ENCODE measurements around the gene CXCL13. TPM values are rescaled to one million over a fixed set of nuclear protein-coding genes. Genes with fewer than 3 reads are reported as not detected.
"Not testable (repeated sequence)": the region's sequence is repeated elsewhere in the genome, so short reads cannot be mapped to it uniquely, and the experiment has no call there.

The CXCL13 gene, protein sequence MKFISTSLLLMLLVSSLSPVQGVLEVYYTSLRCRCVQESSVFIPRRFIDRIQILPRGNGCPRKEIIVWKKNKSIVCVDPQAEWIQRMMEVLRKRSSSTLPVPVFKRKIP
- total RNA-seq (ENCODE audit: unreplicated experiment) = not detected
- long read RNA-seq = 0 reads

DNA sequence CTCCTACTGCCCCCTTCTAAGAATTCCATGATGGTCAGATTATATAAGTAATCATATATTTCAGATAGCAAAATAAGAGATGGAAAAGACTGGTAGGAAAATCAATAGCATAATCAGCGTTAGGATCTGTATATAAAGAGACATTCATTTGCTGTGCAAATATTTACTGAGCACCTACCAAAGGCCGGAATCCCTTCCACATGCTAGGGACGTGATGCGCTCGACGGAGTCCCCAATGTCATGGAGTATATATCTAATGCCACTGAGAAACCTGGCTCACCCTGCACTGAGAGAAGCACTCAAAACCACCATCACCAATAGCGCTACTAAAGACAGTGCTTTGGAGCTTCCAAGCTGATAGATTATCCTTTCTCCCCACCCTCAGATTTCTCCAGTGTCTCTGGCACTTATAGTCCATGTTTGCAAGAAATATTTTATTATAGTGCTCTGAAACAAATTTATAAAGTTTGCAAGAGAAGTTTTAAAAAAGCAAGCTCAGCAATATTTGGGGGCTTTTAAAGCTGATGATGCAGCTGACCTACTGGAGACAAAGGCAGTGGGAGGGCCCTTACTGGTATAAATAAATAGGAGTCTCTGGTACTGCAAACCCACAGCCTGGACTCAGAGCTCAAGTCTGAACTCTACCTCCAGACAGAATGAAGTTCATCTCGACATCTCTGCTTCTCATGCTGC, at the start of gene CXCL13:
Gene CXCL13 (plus strand): TSS at position 611 of the 693 bp plus-strand sequence. CDS start 46 bp downstream, at position 657.
- Mint-ChIP-seq H3K36me3 (ENCODE audit: unreplicated experiment) (no peaks in the 10 kb centered on the region), H3K27me3 (ENCODE audit: unreplicated experiment) (peaks cover 3% of the 10 kb centered on the region), H3K9me3 (ENCODE audit: unreplicated experiment) (no peaks in the 10 kb centered on the region), H3K27ac (ENCODE audit: unreplicated experiment) (no peak within 1 kb of the TSS), H3K4me1 (ENCODE audit: low read depth, unreplicated experiment) (no peaks in the 10 kb centered on the region), H3K4me3 (ENCODE audit: unreplicated experiment) (no peak within 1 kb of the TSS)
- DNase-seq = no peak
- TF ChIP-seq, protein P1, sequence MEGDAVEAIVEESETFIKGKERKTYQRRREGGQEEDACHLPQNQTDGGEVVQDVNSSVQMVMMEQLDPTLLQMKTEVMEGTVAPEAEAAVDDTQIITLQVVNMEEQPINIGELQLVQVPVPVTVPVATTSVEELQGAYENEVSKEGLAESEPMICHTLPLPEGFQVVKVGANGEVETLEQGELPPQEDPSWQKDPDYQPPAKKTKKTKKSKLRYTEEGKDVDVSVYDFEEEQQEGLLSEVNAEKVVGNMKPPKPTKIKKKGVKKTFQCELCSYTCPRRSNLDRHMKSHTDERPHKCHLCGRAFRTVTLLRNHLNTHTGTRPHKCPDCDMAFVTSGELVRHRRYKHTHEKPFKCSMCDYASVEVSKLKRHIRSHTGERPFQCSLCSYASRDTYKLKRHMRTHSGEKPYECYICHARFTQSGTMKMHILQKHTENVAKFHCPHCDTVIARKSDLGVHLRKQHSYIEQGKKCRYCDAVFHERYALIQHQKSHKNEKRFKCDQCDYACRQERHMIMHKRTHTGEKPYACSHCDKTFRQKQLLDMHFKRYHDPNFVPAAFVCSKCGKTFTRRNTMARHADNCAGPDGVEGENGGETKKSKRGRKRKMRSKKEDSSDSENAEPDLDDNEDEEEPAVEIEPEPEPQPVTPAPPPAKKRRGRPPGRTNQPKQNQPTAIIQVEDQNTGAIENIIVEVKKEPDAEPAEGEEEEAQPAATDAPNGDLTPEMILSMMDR (IDR thresholded peaks at IDR 0.05; ENCODE audit: partially characterized antibody, unreplicated experiment) = no peak

DNA sequence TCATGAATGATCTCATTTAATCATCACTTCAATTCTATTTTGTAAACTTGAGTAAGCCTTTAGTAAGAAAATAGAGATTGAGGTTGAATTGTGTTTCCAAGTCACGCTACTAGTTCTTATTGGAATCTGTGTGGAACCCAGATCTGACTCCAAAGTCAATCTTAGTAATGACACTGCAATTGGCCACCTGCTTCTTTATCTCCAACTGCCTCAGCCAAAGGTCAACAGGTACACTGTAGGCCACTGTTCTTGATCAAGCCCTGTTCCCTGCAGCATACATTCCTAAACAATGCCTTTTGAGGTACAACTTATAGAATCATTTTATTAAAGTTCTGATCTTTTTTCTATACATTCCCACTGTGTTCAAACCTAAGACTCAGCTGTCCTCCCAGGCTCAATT, 45.5 kb upstream of the CXCL13 start:
- Mint-ChIP-seq H3K9me3 (ENCODE audit: unreplicated experiment) (no peaks in the 10 kb centered on the region), H3K4me3 (ENCODE audit: unreplicated experiment) (no peak overlapping the region)
- TF ChIP-seq, protein P1 (IDR thresholded peaks at IDR 0.05; ENCODE audit: partially characterized antibody, unreplicated experiment) = no peak

DNA sequence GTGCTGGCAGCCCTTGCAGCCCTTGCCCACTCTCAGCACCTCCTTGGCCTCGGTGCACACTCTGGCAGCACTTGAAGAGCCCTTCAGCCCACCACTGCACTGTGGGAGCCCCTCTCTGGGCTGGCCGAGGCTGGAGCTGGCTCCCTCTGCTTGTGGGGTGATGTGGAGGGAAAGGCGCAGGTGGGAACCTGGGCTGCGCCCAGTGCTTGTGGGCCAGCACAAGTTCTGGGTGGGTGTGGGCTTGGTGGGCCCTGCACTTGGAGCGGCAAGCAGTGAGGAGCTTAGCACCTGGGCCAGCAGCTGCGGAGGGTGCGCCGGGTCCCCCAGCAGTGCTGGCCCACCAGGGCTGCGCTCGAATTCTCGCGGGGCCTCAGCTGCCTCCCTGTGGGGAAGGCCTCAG, 43.9 kb upstream of the CXCL13 start:
- not testable (repeated sequence) for H3K27ac Mint-ChIP-seq (ENCODE audit: unreplicated experiment); H3K4me1 Mint-ChIP-seq (ENCODE audit: low read depth, unreplicated experiment); H3K4me3 Mint-ChIP-seq (ENCODE audit: unreplicated experiment); H3K27me3 Mint-ChIP-seq (ENCODE audit: unreplicated experiment); DNase-seq; H3K36me3 Mint-ChIP-seq (ENCODE audit: unreplicated experiment); H3K9me3 Mint-ChIP-seq (ENCODE audit: unreplicated experiment)

More for the DNA sequence above, 45.5 kb upstream of the CXCL13 start:
- Mint-ChIP-seq H3K4me1 (ENCODE audit: low read depth, unreplicated experiment) (no peaks in the 10 kb centered on the region), H3K27ac (ENCODE audit: unreplicated experiment) (no peak overlapping the region), H3K27me3 (ENCODE audit: unreplicated experiment) (peaks cover 3% of the 10 kb centered on the region), H3K36me3 (ENCODE audit: unreplicated experiment) (no peaks in the 10 kb centered on the region)
- DNase-seq = no peak

DNA sequence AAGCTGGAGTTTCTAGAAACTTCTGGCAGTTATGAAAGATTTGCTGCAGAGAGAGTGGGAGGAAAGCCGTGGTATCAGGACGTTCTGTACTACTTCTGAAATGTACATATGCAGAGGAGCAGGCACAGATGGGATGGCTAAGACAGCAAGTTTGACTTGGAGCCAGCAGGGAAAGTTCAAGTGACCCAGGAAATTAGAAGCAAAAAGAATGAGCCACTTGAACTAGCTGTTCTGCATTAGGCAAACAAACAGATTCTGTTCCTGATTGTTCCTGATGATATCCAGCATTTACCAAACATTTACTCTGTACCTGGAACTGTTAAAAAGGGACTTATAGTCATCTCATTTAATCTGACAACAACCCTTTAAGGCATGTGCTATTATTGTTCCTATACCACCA, 41.4 kb upstream of the CXCL13 start:
- Mint-ChIP-seq H3K4me3 (ENCODE audit: unreplicated experiment) (no peak overlapping the region), H3K36me3 (ENCODE audit: unreplicated experiment) (no peaks in the 10 kb centered on the region), H3K27me3 (ENCODE audit: unreplicated experiment) (no peaks in the 10 kb centered on the region), H3K27ac (ENCODE audit: unreplicated experiment) (no peak overlapping the region), H3K4me1 (ENCODE audit: low read depth, unreplicated experiment) (no peaks in the 10 kb centered on the region), H3K9me3 (ENCODE audit: unreplicated experiment) (no peaks in the 10 kb centered on the region)
- TF ChIP-seq, protein P1 (IDR thresholded peaks at IDR 0.05; ENCODE audit: partially characterized antibody, unreplicated experiment) = no peak
- no peak for DNase-seq

- no peak overlapping the region for H3K4me3 Mint-ChIP-seq (ENCODE audit: unreplicated experiment)
- peaks cover 4% of the 10 kb centered on the region for H3K36me3 Mint-ChIP-seq (ENCODE audit: unreplicated experiment)
- TF ChIP-seq, protein P1 (IDR thresholded peaks at IDR 0.05; ENCODE audit: partially characterized antibody, unreplicated experiment) = no peak
- no peaks in the 10 kb centered on the region for H3K4me1 Mint-ChIP-seq (ENCODE audit: low read depth, unreplicated experiment)
- no peak for DNase-seq
- H3K27me3 Mint-ChIP-seq (ENCODE audit: unreplicated experiment) = no peaks in the 10 kb centered on the region
- peaks cover 6% of the 10 kb centered on the region for H3K9me3 Mint-ChIP-seq (ENCODE audit: unreplicated experiment)
- no peak overlapping the region for H3K27ac Mint-ChIP-seq (ENCODE audit: unreplicated experiment)
Measured at GRCh38 chr4:77566148-77566547, 39.5 kb upstream of the CXCL13 start.
